ENCODE data around the gene CUEDC2. TPM values are rescaled to one million over a fixed set of nuclear protein-coding genes. Genes with fewer than 3 reads are reported as not detected.

CUEDC2 gene
- total RNA-seq, 1 donor from 2014 or later = 72.9 TPM

DNA sequence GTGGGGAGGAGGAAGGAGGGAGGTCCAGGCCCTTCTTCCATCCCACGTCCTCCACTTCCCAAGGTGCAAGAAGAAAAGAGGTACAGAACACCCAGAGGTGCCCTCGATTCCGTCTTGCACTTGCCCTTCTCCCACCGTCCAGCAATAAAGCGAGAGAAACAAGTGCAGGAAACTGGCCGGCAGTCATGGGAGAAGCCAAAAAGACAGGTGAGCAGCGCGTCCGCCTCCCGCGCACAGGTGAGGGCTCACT is 17.7 kb upstream of the CUEDC2 start:
- Mint-ChIP-seq H3K4me3 (ENCODE audit: unreplicated experiment) (peak overlapping the region; percentile 92), H3K4me1 (ENCODE audit: unreplicated experiment) (peaks cover 11% of the 10 kb centered on the region), H3K27me3 (ENCODE audit: unreplicated experiment) (no peaks in the 10 kb centered on the region), H3K27ac (ENCODE audit: unreplicated experiment) (no peak overlapping the region), H3K36me3 (ENCODE audit: low read depth, unreplicated experiment) (peaks cover 4% of the 10 kb centered on the region), H3K9me3 (ENCODE audit: unreplicated experiment) (no peaks in the 10 kb centered on the region)
- TF ChIP-seq, protein P1, sequence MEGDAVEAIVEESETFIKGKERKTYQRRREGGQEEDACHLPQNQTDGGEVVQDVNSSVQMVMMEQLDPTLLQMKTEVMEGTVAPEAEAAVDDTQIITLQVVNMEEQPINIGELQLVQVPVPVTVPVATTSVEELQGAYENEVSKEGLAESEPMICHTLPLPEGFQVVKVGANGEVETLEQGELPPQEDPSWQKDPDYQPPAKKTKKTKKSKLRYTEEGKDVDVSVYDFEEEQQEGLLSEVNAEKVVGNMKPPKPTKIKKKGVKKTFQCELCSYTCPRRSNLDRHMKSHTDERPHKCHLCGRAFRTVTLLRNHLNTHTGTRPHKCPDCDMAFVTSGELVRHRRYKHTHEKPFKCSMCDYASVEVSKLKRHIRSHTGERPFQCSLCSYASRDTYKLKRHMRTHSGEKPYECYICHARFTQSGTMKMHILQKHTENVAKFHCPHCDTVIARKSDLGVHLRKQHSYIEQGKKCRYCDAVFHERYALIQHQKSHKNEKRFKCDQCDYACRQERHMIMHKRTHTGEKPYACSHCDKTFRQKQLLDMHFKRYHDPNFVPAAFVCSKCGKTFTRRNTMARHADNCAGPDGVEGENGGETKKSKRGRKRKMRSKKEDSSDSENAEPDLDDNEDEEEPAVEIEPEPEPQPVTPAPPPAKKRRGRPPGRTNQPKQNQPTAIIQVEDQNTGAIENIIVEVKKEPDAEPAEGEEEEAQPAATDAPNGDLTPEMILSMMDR (IDR thresholded peaks at IDR 0.05; ENCODE audit: unreplicated experiment) = no peak
- DNase-seq (ENCODE audit: low spot score) = no peak

DNA sequence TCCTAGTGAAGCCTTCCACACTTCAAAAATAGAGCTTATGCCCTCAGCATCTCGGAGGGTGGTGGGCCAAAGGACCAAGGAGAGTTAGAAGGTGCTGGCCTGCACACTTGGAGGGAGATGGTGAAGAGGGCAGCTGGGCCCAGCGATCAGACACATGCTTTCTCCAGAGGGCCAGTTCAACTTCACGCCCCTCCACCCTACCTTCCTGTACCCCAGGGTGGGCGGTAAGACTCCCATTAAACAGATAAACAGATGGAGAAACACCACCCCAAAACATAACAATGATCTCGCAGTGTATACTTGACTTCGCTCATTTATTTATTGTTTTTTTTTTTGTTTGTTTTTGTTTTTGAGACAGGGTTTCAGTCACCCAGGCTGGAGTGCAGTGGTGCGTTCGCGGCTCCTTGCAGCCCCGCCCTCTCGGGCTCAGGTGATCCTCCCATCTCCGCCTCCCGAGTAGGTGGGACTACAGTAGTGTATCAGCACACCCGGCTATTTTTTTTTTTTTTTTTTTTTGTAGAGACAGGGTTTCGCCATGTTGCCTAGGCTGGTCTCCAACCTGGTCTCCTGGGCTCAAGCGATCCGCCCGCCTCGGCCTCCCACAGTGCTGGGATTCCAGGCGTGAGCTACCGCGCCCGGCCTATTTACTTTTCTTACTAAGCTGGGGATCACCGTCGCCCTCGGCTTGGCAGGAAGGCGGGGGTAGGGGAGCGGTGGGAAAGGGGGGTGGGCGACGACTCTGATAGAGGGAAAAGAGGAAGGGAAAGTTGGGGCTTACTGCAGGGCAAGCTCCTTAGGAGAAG is 17.1 kb upstream of the CUEDC2 start:
- TF ChIP-seq, protein P1 (IDR thresholded peaks at IDR 0.05; ENCODE audit: unreplicated experiment) = no peak
- no peaks in the 10 kb centered on the region for H3K27me3 Mint-ChIP-seq (ENCODE audit: unreplicated experiment)
- H3K36me3 Mint-ChIP-seq (ENCODE audit: low read depth, unreplicated experiment) = peaks cover 4% of the 10 kb centered on the region
- H3K27ac Mint-ChIP-seq (ENCODE audit: unreplicated experiment) = peak overlapping the region; percentile 74
- H3K4me1 Mint-ChIP-seq (ENCODE audit: unreplicated experiment) = peaks cover 11% of the 10 kb centered on the region
- H3K9me3 Mint-ChIP-seq (ENCODE audit: unreplicated experiment) = no peaks in the 10 kb centered on the region
- peak overlapping the region; percentile 92 for H3K4me3 Mint-ChIP-seq (ENCODE audit: unreplicated experiment)
- DNase-seq (ENCODE audit: low spot score) = peak; percentile 49

DNA sequence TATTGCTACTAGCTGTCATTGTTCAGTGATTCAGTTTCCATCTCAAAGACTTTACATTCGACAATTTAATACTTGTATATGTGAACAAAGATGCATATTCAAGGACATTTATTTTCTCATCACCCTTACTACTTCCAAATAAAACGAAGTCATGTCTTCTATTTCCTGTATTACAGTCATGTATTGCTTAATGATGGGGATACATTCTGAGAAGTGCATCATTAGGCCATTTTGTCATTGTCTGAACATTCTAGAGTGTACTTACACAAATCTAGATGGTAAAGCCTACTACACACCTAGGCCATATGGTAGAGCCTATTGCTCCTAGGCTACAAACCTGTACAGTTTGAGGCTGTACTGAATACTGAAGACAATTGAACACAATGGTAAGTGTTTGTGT is 12.5 kb upstream of the CUEDC2 start:
- H3K4me3 Mint-ChIP-seq (ENCODE audit: unreplicated experiment) = no peak overlapping the region
- H3K36me3 Mint-ChIP-seq (ENCODE audit: low read depth, unreplicated experiment) = no peaks in the 10 kb centered on the region
- no peak for DNase-seq (ENCODE audit: low spot score)
- H3K27ac Mint-ChIP-seq (ENCODE audit: unreplicated experiment) = no peak overlapping the region
- peaks cover 2% of the 10 kb centered on the region for H3K27me3 Mint-ChIP-seq (ENCODE audit: unreplicated experiment)
- H3K4me1 Mint-ChIP-seq (ENCODE audit: unreplicated experiment) = peaks cover 7% of the 10 kb centered on the region
- TF ChIP-seq, protein P1 (IDR thresholded peaks at IDR 0.05; ENCODE audit: unreplicated experiment) = no peak
- H3K9me3 Mint-ChIP-seq (ENCODE audit: unreplicated experiment) = no peaks in the 10 kb centered on the region

DNA sequence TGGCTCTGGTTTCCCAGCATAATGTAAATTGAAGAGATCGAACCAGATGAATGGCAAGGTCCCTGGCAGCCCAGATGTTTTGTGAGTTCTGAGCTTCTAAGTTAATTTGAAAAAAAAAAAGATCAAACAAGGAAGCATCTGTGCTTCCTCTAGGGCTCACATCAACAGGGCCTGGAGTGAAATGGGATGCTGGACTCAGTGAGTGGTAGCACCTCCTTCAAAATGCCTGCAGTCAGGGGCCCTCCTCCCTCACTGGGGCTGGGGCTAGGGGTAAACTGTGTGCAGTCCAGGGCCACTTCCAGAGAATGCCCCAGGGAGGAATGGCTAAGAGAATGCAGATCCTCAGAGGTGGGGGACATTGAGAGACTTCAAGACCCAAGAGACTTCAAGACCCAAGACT is 6.0 kb upstream of the CUEDC2 start:
- H3K27ac Mint-ChIP-seq (ENCODE audit: unreplicated experiment) = no peak overlapping the region
- DNase-seq (ENCODE audit: low spot score) = no peak
- no peaks in the 10 kb centered on the region for H3K9me3 Mint-ChIP-seq (ENCODE audit: unreplicated experiment)
- H3K27me3 Mint-ChIP-seq (ENCODE audit: unreplicated experiment) = peaks cover 16% of the 10 kb centered on the region
- H3K36me3 Mint-ChIP-seq (ENCODE audit: low read depth, unreplicated experiment) = no peaks in the 10 kb centered on the region
- no peak overlapping the region for H3K4me3 Mint-ChIP-seq (ENCODE audit: unreplicated experiment)
- TF ChIP-seq, protein P1 (IDR thresholded peaks at IDR 0.05; ENCODE audit: unreplicated experiment) = no peak
- peaks cover 41% of the 10 kb centered on the region for H3K4me1 Mint-ChIP-seq (ENCODE audit: unreplicated experiment)

DNA sequence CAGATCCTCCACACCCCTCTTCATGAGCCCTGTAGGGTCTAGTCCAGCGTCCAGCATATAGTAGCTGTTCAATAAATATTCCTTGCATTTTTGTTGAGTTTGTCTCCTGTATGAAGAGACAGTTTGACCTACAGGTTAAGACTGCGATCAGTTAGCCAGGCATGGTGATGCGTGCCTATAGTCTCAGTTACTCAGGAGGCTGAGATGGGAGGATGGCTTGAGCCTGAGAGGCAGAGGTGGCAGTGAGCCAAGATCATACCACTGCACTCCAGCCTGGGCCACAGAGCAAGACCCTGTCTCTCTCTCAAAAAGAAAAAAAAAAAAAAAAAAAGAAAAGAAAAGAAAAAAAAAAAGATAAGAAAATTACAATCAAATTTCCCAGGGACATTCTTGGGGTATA is 5.1 kb upstream of the CUEDC2 start:
- TF ChIP-seq, protein P1 (IDR thresholded peaks at IDR 0.05; ENCODE audit: unreplicated experiment) = no peak
- Mint-ChIP-seq H3K27me3 (ENCODE audit: unreplicated experiment) (peaks cover 16% of the 10 kb centered on the region), H3K27ac (ENCODE audit: unreplicated experiment) (no peak overlapping the region), H3K4me1 (ENCODE audit: unreplicated experiment) (peaks cover 42% of the 10 kb centered on the region), H3K4me3 (ENCODE audit: unreplicated experiment) (no peak overlapping the region), H3K36me3 (ENCODE audit: low read depth, unreplicated experiment) (no peaks in the 10 kb centered on the region), H3K9me3 (ENCODE audit: unreplicated experiment) (no peaks in the 10 kb centered on the region)
- no peak for DNase-seq (ENCODE audit: low spot score)
